ENCODE measurements around the gene CDK18. TPM values are rescaled to one million over a fixed set of nuclear protein-coding genes. Genes with fewer than 3 reads are reported as not detected.
A peak's percentile ranks its signal among the peaks of the same experiment; 100 is the strongest.

Gene CDK18
- total RNA-seq, 4 donors from 2014 or later, result 4.8 to 12.9 (median 9.9) TPM

GRCh38 chr1:205528887-205529825 lies 24.7 kb downstream of the CDK18 start:
- Histone ChIP-seq H3K4me1 (peaks cover 10 to 28% (median 11%) of the 10 kb centered on the region in 4 donors), H3K9me3 (no peaks in the 10 kb centered on the region), H3K27me3 (peaks cover 0 to 9% (median 0%) of the 10 kb centered on the region in 4 donors), H3K36me3 (peaks cover 0 to 53% (median 27%) of the 10 kb centered on the region in 4 donors), H3K27ac (replicated peaks in 1 of 4) (no peak overlapping the region), H3K4me3 (peak overlapping the region; percentile 46 to 59 (median 48))
- intact Hi-C loops (cut with DNase I), result loop anchor here (5.0 kb wide), 1 partner anchor 128 kb away; no protein-coding TSS in a partner anchor
- 32% methylated on average over 40 of the region's 53 CpGs for WGBS
- TF ChIP-seq POLR2AphosphoS5 (IDR thresholded peaks at IDR 0.05) (peak in 1 of 2 donors; percentile 56), EP300 (IDR thresholded peaks at IDR 0.05) (no peak), POLR2A (IDR thresholded peaks at IDR 0.05; ENCODE audit: low read depth) (no peak), CTCF (IDR thresholded peaks at IDR 0.05) (peak; percentile 79 to 99 (median 87))
- DNase-seq (ENCODE audit: extremely low spot score), result no peak

GRCh38 chr1:205530116-205530515 lies 25.6 kb downstream of the CDK18 start:
- Histone ChIP-seq H3K4me1 (peaks cover 10 to 25% (median 11%) of the 10 kb centered on the region in 4 donors), H3K9me3 (no peaks in the 10 kb centered on the region), H3K4me3 (no peak overlapping the region), H3K27me3 (peaks cover 0 to 9% (median 0%) of the 10 kb centered on the region in 4 donors), H3K27ac (replicated peaks in 1 of 4) (no peak overlapping the region), H3K36me3 (peaks cover 0 to 47% (median 22%) of the 10 kb centered on the region in 4 donors)
- intact Hi-C loops (cut with DNase I), result no loop called here
- 84% methylated on average over 4 of the region's 6 CpGs for WGBS
- DNase-seq (ENCODE audit: extremely low spot score), result no peak
- TF ChIP-seq POLR2A (IDR thresholded peaks at IDR 0.05; ENCODE audit: low read depth), result no peak
- TF ChIP-seq EP300 (IDR thresholded peaks at IDR 0.05), result no peak
- TF ChIP-seq POLR2AphosphoS5 (IDR thresholded peaks at IDR 0.05), result no peak
- no peak for TF ChIP-seq CTCF (IDR thresholded peaks at IDR 0.05)

GRCh38 chr1:205531191-205532025 lies 26.9 kb downstream of the CDK18 start:
- H3K27ac ChIP-seq (replicated peaks in 1 of 4), result no peak overlapping the region
- H3K9me3 ChIP-seq, result no peaks in the 10 kb centered on the region
- H3K4me3 ChIP-seq, result no peak overlapping the region
- DNase-seq (ENCODE audit: extremely low spot score), result no peak
- peaks cover 10 to 12% (median 11%) of the 10 kb centered on the region in 4 donors for H3K4me1 ChIP-seq
- intact Hi-C loops (cut with DNase I), result no loop called here
- TF ChIP-seq EP300 (IDR thresholded peaks at IDR 0.05), result no peak
- no peak for TF ChIP-seq POLR2AphosphoS5 (IDR thresholded peaks at IDR 0.05)
- TF ChIP-seq CTCF (IDR thresholded peaks at IDR 0.05), result no peak
- no peak for TF ChIP-seq POLR2A (IDR thresholded peaks at IDR 0.05; ENCODE audit: low read depth)
- 89% methylated on average over 19 of the region's 20 CpGs for WGBS
- H3K36me3 ChIP-seq, result peaks cover 0 to 45% (median 19%) of the 10 kb centered on the region in 4 donors
- peaks cover 0 to 9% (median 0%) of the 10 kb centered on the region in 4 donors for H3K27me3 ChIP-seq

- Histone ChIP-seq H3K4me1 (peaks cover 10 to 12% (median 11%) of the 10 kb centered on the region in 4 donors), H3K4me3 (no peak overlapping the region), H3K27ac (replicated peaks in 1 of 4) (no peak overlapping the region), H3K36me3 (peaks cover 0 to 42% (median 19%) of the 10 kb centered on the region in 4 donors), H3K27me3 (peaks cover 0 to 9% (median 0%) of the 10 kb centered on the region in 4 donors), H3K9me3 (no peaks in the 10 kb centered on the region)
- DNase-seq (ENCODE audit: extremely low spot score), result no peak
- intact Hi-C loops (cut with DNase I), result no loop called here
- 88% methylated on average over 14 of the region's 22 CpGs for WGBS
- TF ChIP-seq POLR2AphosphoS5 (IDR thresholded peaks at IDR 0.05) (no peak), EP300 (IDR thresholded peaks at IDR 0.05) (no peak), POLR2A (IDR thresholded peaks at IDR 0.05; ENCODE audit: low read depth) (no peak), CTCF (IDR thresholded peaks at IDR 0.05) (no peak)
These were observed 27.8 kb downstream of the CDK18 start for GRCh38 chr1:205532026-205532898.
